ENCODE measurements around the gene CAMP.

DNA sequence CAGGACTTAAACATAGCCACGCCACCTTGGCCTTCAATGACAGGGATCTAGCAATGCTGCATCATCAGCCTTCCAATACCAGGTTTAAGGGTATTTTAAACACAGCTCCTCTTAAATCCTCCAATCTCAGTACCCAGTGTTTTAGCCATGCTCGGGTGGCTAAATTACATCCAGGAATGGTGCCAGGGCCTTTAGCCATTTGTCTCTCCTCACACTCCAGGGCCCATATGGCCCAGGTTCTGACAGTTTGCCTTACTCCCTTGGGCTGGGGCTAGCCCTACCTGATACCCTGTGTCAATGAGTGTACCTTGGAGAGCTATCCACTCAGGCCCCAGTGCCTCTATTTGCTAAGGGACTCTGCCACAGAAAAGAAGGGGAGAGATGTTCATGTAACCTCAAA lies 47.0 kb downstream of the CAMP start:
- TF ChIP-seq, protein P1, sequence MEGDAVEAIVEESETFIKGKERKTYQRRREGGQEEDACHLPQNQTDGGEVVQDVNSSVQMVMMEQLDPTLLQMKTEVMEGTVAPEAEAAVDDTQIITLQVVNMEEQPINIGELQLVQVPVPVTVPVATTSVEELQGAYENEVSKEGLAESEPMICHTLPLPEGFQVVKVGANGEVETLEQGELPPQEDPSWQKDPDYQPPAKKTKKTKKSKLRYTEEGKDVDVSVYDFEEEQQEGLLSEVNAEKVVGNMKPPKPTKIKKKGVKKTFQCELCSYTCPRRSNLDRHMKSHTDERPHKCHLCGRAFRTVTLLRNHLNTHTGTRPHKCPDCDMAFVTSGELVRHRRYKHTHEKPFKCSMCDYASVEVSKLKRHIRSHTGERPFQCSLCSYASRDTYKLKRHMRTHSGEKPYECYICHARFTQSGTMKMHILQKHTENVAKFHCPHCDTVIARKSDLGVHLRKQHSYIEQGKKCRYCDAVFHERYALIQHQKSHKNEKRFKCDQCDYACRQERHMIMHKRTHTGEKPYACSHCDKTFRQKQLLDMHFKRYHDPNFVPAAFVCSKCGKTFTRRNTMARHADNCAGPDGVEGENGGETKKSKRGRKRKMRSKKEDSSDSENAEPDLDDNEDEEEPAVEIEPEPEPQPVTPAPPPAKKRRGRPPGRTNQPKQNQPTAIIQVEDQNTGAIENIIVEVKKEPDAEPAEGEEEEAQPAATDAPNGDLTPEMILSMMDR (conservative IDR thresholded peaks at IDR 0.05): no peak
- TF ChIP-seq ZFX (IDR thresholded peaks at IDR 0.05): no peak
